Mucosa of stomach (tissue), 1 donor: ENCODE data around the gene TDRD10.
"Not testable (repeated sequence)": the region's sequence is repeated elsewhere in the genome, so short reads cannot be mapped to it uniquely, and the experiment has no call there.

ENCODE experiments used
- H3K27me3 ChIP-seq: one replicate; pipeline ENCODE4 v1.7.0; 2013; ENCODE audit warnings: mild to moderate bottlenecking, low read length; ENCODE audit not compliant: control insufficient read depth, insufficient read depth
- H3K36me3 ChIP-seq: one replicate; pipeline ENCODE4 v1.7.0; 2013; ENCODE audit warnings: low read length; ENCODE audit not compliant: control insufficient read depth, insufficient read depth
- H3K4me1 ChIP-seq: one replicate; pipeline ENCODE4 v1.7.0; 2013; ENCODE audit warnings: mild to moderate bottlenecking, low read length; ENCODE audit not compliant: control insufficient read depth, insufficient read depth
- H3K4me3 ChIP-seq: one replicate; pipeline ENCODE4 v1.7.0; 2013; ENCODE audit warnings: low read length
- H3K9ac ChIP-seq: one replicate; pipeline ENCODE4 v1.7.0; 2013; ENCODE audit warnings: mild to moderate bottlenecking, low read length, moderate library complexity
- H3K9me3 ChIP-seq: one replicate; pipeline ENCODE4 v1.7.0; 2013; ENCODE audit warnings: mild to moderate bottlenecking, low read length, moderate library complexity; ENCODE audit not compliant: control insufficient read depth
- donor health status: Pancreatic carcinoma.

The TDRD10 gene

DNA sequence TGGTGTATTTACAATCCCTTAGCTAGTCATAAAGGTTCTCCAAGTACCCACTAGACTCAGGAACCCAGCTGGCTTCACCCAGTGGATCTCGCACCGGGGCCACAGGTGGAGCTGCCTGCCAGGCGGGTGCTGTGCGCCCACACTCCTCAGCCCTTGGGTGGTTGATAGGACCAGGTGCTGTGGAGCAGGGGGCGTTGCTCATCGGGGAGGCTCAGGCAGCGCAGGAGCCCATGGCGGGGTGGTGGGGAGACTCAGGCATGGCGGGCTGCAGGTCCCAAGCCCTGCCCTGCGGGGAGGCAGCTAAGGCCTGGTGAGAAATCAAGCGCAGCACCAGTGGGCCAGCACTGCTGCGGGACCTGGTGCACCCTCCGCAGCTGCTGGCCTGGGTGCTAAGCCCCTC, 29.9 kb downstream of the TDRD10 start:
- not testable (repeated sequence) for H3K4me1 ChIP-seq, H3K4me3 ChIP-seq, H3K9ac ChIP-seq, H3K9me3 ChIP-seq, H3K36me3 ChIP-seq, H3K27me3 ChIP-seq

DNA sequence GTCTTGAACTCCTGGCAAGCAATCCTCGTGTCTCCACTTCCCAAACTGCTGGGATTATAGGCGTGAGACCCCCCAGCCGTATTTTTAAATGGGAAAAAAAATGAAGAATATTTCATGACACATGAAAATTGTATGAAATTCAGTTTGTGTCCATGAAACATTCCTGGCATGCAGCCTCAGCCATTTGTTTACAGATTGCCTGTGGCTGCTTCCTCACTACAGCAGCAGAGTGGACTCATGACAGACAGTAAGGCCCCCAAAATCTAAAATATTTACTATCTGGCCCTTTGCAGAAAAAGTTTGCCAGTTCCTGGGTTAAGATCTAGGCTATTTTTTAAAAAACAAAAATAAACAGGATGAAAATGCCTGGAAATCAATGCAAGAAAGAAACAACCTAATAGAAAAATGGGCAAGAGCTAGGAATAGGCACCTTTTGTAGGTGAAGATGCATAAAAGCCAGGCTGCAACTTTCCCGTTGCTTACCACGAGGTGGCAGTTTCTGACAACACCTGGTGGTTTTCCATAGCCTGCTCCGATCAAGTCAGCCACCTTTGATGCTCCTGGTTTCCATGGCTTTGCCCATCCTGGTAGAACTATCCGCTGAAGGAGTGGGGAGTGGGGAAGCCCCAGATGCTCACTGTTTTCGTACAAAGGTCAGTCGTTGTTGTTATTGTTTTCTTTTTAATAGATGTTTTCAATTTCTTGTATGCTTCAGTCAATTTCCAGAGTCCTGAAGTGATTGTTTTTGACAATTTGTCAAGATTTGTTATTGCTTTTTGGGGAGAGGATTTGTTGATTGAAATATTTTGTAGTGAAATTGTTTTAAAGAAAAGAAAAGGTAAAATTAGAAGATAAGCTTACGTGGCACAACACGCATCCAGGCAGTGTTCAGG, 32.2 kb downstream of the TDRD10 start:
- no peaks in the 10 kb centered on the region for H3K36me3 ChIP-seq
- no peaks in the 10 kb centered on the region for H3K9me3 ChIP-seq
- no peak overlapping the region for H3K4me3 ChIP-seq
- no peaks in the 10 kb centered on the region for H3K4me1 ChIP-seq
- H3K27me3 ChIP-seq, result no peaks in the 10 kb centered on the region
- H3K9ac ChIP-seq, result no peak overlapping the region

DNA sequence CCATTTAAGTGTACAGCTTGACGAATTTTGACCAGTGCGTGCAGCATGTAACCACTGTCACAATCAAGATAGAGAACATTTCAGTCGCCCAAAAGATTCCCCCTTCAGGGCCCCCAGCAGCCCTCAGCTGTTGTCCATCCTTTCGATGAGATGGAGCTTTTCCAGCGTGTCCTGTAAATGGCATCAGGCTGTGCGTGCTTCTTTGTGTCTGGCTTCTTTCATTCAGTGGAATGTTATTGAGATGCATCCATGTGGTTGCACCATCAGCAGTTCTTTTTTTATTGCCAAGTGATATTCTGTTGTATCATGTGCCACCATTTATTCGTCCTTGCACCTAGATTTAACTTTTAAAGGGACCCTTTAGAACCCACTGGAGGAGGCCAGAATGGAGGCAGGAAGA, 34.6 kb downstream of the TDRD10 start:
- H3K9ac ChIP-seq, result no peak overlapping the region
- no peaks in the 10 kb centered on the region for H3K36me3 ChIP-seq
- no peaks in the 10 kb centered on the region for H3K9me3 ChIP-seq
- H3K4me1 ChIP-seq, result no peaks in the 10 kb centered on the region
- H3K4me3 ChIP-seq, result no peak overlapping the region
- H3K27me3 ChIP-seq, result peaks cover 4% of the 10 kb centered on the region

DNA sequence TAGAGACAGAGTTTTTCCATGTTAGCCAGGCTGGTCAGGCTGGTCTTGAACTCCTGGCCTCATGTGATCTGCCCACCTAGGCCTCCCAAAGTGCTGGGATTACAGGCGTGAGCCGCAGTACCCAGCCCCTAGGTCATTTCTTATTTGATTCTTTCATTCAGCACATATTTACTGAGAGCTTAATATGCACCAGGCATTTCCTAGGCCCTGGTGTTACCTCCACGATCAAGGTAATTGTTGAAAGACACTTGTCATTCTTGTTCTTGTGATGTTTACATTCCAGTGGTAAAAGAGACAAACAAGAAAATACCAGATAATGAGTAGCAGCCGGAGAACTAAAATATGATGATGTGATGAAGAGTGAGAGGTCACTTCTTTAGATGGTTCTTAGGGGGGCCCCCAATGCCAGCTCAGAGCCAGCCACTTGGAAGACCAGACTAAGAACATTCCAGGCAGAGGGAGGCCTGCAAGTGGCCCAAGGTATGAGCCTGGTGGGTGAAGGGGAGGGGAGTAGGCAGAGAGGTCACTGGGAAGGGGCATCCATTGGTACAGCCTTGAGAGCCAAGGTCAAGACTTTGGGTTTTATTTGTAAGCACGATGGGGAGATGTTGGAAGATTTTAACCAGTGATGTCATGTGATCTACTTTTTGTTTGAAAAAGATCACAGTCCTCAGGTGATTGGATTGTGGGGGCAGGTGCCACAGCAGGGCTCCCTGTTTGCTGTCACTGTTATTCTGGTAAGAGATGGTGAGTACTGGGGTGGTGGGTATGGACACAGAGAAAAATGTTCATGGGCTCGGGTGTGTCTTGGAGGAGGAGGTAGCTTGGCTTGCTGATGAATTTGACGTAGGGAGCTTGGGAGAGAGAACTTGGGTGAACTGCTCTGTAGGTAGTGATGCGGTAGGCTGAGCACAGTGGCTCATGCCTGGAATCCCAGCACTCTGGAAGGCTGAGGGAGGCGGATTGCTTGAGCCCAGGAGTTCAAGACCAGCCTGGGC, 37.8 kb downstream of the TDRD10 start:
- Histone ChIP-seq H3K27me3 (peaks cover 6% of the 10 kb centered on the region), H3K4me1 (no peaks in the 10 kb centered on the region), H3K9me3 (no peaks in the 10 kb centered on the region), H3K36me3 (no peaks in the 10 kb centered on the region), H3K9ac (no peak overlapping the region), H3K4me3 (no peak overlapping the region)

DNA sequence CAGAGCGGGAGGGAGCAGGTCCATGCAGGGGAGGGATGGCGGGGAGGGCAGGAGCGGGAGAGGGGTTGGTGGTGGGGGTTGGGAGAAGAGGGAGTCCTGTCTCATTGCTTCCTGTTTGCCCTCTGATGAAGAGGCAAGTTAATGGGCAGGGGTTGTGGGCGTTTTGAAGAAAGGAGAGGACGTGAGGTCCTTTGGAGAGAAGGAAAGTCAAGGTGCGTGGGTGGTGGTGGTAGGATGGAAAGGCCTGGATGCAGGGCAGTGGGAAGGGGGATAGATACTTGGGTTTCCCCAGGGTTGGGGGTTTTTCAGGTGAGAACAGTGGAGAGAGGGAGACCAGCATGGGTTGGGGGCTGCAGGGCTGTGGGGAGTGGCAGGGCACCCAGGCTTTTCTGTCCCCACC, 39.2 kb downstream of the TDRD10 start:
- Histone ChIP-seq H3K4me3 (no peak overlapping the region), H3K27me3 (peaks cover 6% of the 10 kb centered on the region), H3K4me1 (no peaks in the 10 kb centered on the region), H3K9ac (no peak overlapping the region), H3K36me3 (no peaks in the 10 kb centered on the region), H3K9me3 (no peaks in the 10 kb centered on the region)

DNA sequence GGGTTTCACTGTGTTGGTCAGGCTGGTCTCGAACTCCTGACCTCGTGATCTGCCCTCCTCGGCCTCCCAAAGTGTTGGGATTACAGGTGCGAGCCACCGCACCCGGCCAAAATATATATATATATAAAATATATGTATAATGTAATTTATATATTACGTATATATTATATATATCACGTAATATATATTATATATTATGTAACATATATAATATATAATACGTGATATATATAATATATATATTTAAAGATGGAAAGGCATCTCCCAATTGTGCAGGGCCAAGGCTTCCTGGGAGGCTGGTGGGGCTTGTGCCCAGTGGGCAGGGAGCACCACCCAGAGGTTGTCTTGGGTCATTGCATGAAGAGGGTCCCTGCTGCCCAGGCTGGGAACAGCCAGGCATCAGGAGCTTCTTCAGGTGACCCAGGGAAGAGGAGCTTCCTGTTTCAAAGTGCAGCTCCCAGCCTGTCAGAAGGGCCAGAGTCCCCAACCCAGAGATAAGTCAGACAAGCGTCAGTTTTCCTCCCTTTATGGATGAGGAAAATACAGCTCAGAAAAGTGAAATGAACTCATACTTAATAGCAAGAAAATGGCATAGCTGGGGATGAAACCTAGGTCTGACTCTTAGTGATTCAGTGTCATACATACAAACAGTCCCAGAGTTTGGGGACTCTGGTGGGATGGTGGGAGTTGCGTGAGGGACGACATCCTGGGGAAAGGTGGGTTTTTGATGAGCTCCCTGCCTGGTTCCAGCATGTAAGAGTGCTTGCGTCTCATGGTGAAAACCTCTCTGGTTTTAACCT, 44.4 kb downstream of the TDRD10 start:
- Histone ChIP-seq H3K4me1 (peaks cover 34% of the 10 kb centered on the region), H3K27me3 (peaks cover 3% of the 10 kb centered on the region), H3K36me3 (peaks cover 16% of the 10 kb centered on the region), H3K9me3 (no peaks in the 10 kb centered on the region), H3K4me3 (no peak overlapping the region), H3K9ac (no peak overlapping the region)

DNA sequence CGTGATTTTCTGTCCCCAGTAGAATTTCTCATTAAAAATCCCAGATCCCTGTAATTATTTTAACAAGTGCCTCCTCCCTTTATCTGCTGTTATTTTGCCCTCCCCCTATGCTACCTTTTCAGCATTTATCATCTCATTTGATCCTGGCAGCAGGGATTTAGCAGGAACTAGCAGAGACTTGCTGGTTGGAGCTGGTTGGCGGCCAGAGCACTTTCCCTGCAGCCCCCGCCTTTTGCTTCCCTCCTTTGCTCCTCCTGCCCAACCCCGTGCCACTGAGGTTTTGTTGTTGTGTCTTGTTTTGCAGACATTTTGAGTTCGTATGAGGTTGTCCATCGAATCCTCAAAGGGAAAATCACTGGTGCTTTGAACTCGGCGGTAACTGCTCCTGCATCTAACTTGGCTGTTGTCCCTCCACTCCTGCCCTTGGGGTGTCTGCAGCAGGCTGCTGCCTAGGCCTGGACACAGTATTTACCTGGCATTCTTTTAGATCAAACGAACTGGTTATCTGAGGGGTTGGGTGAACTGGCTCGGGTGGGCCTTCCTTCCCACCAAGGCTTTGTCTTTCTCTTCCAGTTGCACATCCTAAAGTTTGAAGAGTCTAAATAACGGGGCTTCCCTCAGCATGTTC, 45.2 kb downstream of the TDRD10 start:
- Histone ChIP-seq H3K36me3 (peaks cover 23% of the 10 kb centered on the region), H3K9me3 (no peaks in the 10 kb centered on the region), H3K27me3 (no peaks in the 10 kb centered on the region), H3K4me3 (no peak overlapping the region), H3K4me1 (peaks cover 39% of the 10 kb centered on the region), H3K9ac (peak overlapping the region; percentile 12)

DNA sequence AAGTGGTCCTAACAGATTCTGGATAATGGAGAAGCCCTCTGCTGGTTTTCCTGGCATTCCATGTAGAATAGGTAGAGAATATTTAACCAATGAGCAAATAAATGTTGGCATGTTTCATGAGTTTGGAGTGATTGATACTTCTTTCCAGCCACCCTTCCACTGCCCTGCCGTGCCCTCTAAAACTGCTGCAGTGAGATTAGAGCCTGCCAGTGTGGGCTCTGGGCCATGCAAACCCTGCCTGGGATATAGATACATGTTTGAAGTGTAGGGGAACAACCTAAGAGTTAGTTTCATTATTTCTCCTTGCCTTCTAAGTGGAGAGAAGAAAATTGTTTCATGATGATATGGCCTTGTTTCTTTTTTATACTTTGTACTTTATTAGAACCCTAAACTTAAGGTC, 46.0 kb downstream of the TDRD10 start:
- Histone ChIP-seq H3K9ac (no peak overlapping the region), H3K27me3 (no peaks in the 10 kb centered on the region), H3K36me3 (peaks cover 30% of the 10 kb centered on the region), H3K9me3 (no peaks in the 10 kb centered on the region), H3K4me3 (no peak overlapping the region), H3K4me1 (peaks cover 40% of the 10 kb centered on the region)

DNA sequence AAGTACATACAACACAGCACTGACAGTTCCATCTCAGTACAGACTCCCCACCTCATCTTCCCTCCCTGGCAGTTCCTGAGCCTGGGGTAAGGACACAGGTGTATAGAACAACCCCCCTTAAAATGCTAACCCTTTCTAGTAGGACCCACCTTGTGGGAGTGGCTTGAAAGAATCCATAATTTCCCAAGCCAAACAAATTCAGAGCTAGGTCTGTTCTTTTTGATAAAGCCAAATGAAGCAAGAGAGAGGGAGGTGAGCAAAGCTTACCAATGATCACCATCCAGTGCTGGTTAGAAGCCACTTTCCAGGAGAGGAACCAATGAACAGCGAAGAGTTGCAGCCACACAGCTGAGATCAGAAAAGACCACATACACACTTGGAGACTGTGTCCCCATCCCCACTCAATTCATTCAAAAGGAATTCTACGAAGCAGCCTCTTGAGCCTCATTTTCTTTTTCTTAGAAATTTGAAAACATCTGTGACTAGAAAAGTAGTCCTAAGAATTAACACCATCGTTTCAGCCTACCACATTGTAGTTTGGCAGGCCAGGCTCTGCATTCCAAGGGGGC, 47.3 kb downstream of the TDRD10 start:
- Histone ChIP-seq H3K4me1 (peaks cover 40% of the 10 kb centered on the region), H3K36me3 (peaks cover 35% of the 10 kb centered on the region), H3K9me3 (no peaks in the 10 kb centered on the region), H3K4me3 (no peak overlapping the region), H3K9ac (no peak overlapping the region), H3K27me3 (no peaks in the 10 kb centered on the region)

DNA sequence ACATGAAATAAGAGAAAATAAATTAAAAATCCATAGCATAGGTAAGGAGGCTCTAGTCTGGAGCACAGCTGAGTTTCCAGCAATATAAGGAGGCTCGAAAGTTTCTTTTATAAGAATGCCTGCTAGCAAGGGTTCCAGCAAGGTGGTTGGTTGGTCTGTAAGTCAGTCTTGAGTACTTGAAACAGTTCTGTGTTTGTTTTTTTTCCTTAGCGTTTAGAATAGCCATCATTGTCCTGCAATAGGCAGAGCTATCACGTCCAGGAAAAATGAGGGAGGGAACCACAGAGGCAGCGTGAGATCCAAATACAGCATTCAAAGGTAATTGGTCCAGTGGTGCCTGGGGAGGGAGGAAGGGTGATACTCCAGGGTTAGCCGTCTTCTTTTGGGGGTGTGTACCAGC, 48.1 kb downstream of the TDRD10 start:
- Histone ChIP-seq H3K4me1 (peaks cover 40% of the 10 kb centered on the region), H3K4me3 (no peak overlapping the region), H3K27me3 (no peaks in the 10 kb centered on the region), H3K36me3 (peaks cover 35% of the 10 kb centered on the region), H3K9ac (no peak overlapping the region), H3K9me3 (no peaks in the 10 kb centered on the region)

DNA sequence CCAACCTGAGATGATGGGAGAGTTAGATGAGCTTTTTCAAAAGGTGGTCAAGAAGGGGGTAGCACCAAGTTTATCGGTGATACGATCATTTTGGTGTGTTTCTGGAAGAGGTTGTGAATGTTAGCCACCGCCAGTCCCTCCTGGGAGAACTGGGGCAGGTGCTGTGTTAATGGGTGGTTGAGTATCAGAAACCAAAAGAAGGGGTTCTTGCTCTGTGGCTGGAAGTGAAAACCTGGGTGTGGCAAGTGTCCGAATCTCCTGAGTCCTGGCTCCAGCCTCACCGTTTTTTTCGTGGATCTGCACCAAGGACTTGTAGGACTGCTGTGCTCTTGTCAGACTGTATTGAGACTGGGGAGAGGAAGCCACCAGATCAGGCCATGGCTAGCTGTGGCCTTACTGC, 48.6 kb downstream of the TDRD10 start:
- H3K4me3 ChIP-seq, result no peak overlapping the region
- H3K9me3 ChIP-seq, result no peaks in the 10 kb centered on the region
- H3K27me3 ChIP-seq, result no peaks in the 10 kb centered on the region
- no peak overlapping the region for H3K9ac ChIP-seq
- peaks cover 35% of the 10 kb centered on the region for H3K36me3 ChIP-seq
- peaks cover 40% of the 10 kb centered on the region for H3K4me1 ChIP-seq
